ENCODE data around the gene PRMT3. TPM values are rescaled to one million over a fixed set of nuclear protein-coding genes. Genes with fewer than 3 reads are reported as not detected.
"Not testable (repeated sequence)": the region's sequence is repeated elsewhere in the genome, so short reads cannot be mapped to it uniquely, and the experiment has no call there.

Gene PRMT3
- 10 to 100 TPM; 16.9 to 18.5 (median 17.9) TPM for polyA plus RNA-seq (ENCODE audit: insufficient read length in 3 of 3)
- long read RNA-seq, donor 1, partial matches to known transcripts, result 0 of 4 reads
- long read RNA-seq, donor 1, other reads (novel, unspliced or antisense), result 0 of 4 reads
- long read RNA-seq, donor 2, partial matches to known transcripts, result 0 of 3 reads
- long read RNA-seq, donor 2, other reads (novel, unspliced or antisense), result 0 of 3 reads
- long read RNA-seq, donor 3, full-length matches to known transcripts, result 11 of 11 reads
- long read RNA-seq, donor 3, partial matches to known transcripts, result 0 of 11 reads
- long read RNA-seq, donor 3, other reads (novel, unspliced or antisense), result 0 of 11 reads
- long read RNA-seq, donor 4, full-length matches to known transcripts, result 5 of 5 reads
- long read RNA-seq, donor 4, partial matches to known transcripts, result 0 of 5 reads
- long read RNA-seq, donor 4, other reads (novel, unspliced or antisense), result 0 of 5 reads
- long read RNA-seq, donor 5, result 0 reads
- long read RNA-seq, donor 6, full-length matches to known transcripts, result 1 of 1 reads
- long read RNA-seq, donor 6, partial matches to known transcripts, result 0 of 1 reads
- long read RNA-seq, donor 6, other reads (novel, unspliced or antisense), result 0 of 1 reads
- long read RNA-seq, donor 7, partial matches to known transcripts, result 0 of 3 reads
- long read RNA-seq, donor 7, other reads (novel, unspliced or antisense), result 0 of 3 reads
- long read RNA-seq, donor 8, full-length matches to known transcripts, result 12 of 12 reads
- long read RNA-seq, donor 8, partial matches to known transcripts, result 0 of 12 reads
- long read RNA-seq, donor 8, other reads (novel, unspliced or antisense), result 0 of 12 reads
- long read RNA-seq, donor 9, full-length matches to known transcripts, result 3 of 3 reads
- long read RNA-seq, donor 9, partial matches to known transcripts, result 0 of 3 reads
- long read RNA-seq, donor 9, other reads (novel, unspliced or antisense), result 0 of 3 reads
- long read RNA-seq, donor 10, full-length matches to known transcripts, result 9 of 9 reads
- long read RNA-seq, donor 10, partial matches to known transcripts, result 0 of 9 reads
- long read RNA-seq, donor 10, other reads (novel, unspliced or antisense), result 0 of 9 reads
- long read RNA-seq, donor 11, full-length matches to known transcripts, result 4 of 4 reads
- long read RNA-seq, donor 11, partial matches to known transcripts, result 0 of 4 reads
- long read RNA-seq, donor 11, other reads (novel, unspliced or antisense), result 0 of 4 reads
- long read RNA-seq, donor 12, partial matches to known transcripts, result 0 of 2 reads
- long read RNA-seq, donor 12, other reads (novel, unspliced or antisense), result 0 of 2 reads
- long read RNA-seq, donor 13, result 0 reads
- long read RNA-seq, donor 14, full-length matches to known transcripts, result 3 of 3 reads
- long read RNA-seq, donor 14, partial matches to known transcripts, result 0 of 3 reads
- long read RNA-seq, donor 14, other reads (novel, unspliced or antisense), result 0 of 3 reads
- long read RNA-seq, donor 15, full-length matches to known transcripts, result 3 of 3 reads
- long read RNA-seq, donor 15, partial matches to known transcripts, result 0 of 3 reads
- long read RNA-seq, donor 15, other reads (novel, unspliced or antisense), result 0 of 3 reads
- long read RNA-seq, donor 16, full-length matches to known transcripts, result 21 of 21 reads
- long read RNA-seq, donor 16, partial matches to known transcripts, result 0 of 21 reads
- long read RNA-seq, donor 16, other reads (novel, unspliced or antisense), result 0 of 21 reads

DNA sequence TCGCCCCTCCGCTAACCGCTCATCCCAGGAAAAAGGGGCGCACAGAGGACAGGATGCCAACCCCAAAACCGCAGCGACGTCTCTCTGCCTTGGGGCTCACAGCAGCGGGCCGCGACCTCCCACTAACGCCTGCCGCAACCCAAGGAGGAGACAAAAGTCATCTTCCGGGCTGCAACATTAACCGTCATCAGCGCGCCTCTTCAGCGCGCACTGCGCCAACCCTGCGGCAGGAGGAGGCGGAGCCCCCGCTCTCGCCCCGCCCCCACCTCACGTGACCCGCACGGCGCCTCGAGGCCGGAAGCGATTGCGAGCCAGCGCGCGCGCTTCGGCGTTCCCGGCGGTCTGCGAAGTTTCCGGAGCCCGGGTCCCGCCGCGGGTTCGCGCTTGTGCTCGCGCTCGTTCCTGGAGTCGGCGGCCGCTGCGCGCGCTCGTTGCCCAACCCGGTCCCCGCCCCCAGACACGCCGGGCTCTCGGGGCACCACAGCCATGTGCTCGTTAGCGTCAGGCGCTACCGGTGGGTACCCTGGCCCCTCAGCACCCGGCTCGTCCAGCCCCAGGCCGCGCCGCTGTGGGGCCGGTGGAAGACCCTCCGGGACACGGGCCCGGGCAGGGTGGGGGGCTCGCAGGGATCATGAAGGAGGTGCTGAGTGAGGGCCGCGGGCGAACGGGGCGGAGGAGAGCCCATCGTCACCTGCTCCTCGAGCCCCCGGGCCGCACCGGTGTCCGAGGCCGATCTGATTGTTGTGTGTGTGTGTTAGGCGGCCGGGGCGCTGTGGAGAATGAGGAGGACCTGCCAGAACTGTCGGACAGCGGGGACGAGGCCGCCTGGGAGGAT is at the start of gene PRMT3:
PRMT3 (plus strand) TSS at position 456 of the 835 bp plus-strand sequence; CDS start at position 487, 31 bp downstream.
- peak; percentile 83 to 96 (median 91) for DNase-seq (ENCODE audit: extremely low read depth in 1 of 11, low read depth in 9 of 11, low spot score in 4 of 11)

DNA sequence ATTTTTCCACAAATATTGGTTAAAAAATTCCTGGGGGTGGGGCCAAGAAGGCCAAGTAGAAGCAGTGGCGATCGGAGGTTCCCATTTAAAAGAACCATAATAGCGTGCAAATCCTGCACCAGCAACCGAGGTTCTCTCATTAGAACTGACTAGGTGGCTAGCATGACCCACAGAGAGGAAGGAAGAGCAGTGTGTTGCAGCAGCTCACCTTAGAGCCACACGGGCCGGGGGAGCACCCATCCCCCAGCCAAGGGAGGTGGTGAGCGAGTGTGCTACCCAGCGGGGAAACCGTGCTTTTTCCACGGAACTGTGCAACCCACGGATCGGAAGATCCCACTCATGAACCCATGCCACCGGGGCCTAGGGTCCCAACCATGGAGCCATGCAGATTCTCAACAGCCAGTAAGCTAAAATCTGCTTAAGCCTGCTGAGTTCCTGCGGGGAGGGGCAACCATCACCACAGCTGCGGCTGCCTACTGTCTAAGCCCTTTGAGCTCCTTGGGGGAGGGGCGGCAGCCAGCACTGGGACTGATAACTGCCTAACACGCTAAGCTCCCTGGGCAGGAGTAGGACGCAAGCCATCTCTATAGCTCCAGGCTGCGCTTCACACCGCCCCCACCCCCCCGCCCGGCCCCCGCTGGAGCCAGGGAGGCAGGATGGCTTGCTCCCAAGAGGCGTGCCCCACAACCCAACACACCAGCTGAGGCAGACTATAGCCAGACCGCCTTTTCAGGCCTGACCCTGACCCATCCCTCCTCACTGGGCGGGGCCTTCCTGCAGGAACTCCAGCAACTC is 45.0 kb upstream of the PRMT3 start:
- DNase-seq (ENCODE audit: extremely low read depth in 1 of 11, low read depth in 9 of 11, low spot score in 4 of 11), result no peak

DNA sequence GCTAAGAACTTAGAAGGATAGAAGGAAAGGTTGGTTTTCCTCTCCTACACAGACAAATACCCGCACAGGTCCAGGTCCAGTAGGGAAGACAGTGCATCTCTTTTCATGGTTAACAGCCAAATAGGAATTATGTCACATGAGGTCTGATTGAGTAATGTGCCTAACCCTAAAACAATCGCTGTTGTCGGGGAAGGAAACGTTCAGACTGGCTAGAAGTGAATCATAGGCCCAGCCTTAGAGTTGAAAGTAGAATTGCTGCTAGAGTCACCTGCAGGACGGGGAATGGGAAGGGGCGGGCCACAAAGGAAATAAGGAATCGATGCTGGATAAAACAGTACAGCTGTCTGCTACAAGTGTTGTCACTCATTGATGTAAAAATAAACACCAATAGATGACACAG is 36.4 kb upstream of the PRMT3 start:
- DNase-seq (ENCODE audit: extremely low read depth in 1 of 11, low read depth in 9 of 11, low spot score in 4 of 11), result no peak

DNA sequence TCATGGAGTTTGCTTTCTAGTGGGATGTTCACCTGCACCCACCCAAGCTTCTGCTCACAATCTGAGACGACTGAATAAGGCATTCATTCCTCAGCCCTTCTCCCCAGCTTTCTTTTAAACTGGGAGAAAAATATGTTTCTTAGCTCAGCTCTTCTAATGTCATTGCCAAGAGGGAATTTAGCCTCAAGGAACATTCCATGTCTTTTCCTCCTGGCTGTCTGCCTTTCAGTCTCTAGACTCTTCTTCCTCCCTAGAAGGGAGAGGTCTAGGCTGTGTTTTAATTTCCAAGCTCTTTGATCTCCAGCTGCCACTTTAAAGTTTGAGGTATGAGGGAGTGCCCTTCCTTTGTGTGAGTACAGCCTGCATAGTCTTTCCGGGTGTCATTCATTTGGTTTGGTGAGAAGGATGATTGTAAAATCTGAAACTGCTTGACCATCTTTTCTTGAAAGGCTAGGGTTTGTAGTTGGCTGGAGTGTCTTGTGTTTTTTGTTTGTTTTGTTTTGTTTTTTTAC is 35.7 kb upstream of the PRMT3 start:
- no peak for DNase-seq (ENCODE audit: extremely low read depth in 1 of 11, low read depth in 9 of 11, low spot score in 4 of 11)

DNA sequence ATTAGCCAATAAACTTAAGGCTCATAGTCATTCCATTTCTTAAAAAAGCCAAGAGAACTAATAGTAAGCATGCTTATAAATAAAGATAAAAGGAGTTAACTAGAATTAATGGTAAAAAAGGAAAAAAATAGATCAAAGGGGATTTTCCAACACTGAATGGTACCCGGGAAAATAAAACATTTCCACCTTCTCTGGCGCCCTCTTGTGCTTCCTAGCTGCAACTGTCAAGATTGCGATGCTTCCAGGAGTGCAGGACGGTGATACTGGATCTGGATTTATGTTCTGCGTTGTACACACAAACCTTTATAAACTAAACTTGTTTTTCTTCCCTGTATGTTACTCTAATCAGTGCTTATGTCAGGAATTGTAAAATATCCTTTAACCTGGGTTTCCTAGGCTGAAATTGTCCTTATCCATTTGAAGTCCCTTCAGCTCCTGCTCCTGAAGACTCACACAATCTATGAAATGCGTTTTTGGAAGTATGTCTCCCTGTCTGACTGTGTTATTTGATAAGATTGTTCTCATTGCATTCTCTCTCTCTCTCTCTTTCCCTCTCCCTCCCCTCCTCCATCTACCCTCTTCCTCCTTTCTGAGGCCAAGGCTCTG is 33.6 kb upstream of the PRMT3 start:
- peak in 2 of 11 donors; percentile 19 to 35 for DNase-seq (ENCODE audit: extremely low read depth in 1 of 11, low read depth in 9 of 11, low spot score in 4 of 11)

DNA sequence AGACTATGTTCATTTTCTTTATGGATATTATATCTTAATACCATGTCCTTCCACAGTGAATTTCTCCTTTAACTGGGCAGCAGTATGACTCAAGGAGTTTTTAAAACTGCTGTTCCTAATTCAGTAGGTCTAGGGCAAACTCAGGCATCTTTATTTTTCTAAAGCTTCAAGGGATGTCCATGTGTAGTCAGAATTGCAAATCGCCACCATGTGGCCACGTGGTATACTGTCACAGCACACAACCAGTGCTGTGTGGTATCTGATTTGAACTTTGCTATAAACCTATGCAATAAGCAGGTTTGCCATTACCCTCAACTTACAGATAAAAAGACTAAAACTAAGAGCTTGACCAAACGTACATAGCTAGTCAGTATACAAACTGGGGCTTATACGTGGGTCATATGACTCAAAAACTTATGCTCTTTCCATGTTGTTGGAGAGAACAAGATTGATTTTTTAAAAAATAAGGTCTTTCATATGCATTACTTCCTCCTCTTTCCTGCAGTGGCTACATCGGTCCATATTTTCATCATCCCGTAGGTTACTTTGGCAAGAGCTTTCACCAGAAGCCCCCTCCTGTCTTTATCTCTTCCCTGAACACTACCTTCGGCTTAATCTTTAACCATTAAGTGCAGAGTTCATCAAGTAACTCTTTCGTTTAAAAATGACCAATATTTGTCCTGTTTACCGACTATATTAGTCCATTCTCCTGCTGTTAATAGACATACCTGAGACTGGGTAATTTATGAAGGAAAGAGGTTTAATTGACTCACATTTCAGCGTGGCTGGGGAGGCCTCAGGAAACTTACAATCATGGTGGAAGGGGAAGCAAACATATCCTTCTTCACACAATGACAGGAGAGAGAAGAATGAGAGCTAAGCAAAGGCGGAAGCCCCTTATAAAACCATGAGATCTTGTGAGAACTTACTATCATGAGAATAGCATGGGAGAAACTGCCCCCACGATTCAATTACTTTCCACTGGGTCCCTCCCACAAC is 32.0 kb upstream of the PRMT3 start:
- DNase-seq (ENCODE audit: extremely low read depth in 1 of 11, low read depth in 9 of 11, low spot score in 4 of 11), result no peak

DNA sequence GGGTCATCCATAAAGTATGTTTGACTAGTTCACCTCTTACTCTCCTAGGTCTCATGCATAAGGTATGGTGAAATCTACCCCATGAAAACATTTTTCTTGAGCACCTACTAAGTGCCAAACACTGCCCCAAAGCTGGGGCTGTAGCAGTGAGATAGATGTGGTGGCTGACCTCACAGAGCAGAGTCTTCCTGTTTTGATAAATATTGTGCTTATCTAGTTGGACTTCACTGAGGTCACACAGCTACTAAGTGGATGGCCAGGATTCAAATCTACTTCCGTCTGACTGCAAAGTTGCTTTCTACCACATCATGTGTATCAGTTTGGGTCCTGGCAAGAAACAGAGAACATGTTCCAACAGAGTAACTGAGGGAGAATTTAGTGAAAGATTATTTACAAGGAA is 30.4 kb upstream of the PRMT3 start:
- DNase-seq (ENCODE audit: extremely low read depth in 1 of 11, low read depth in 9 of 11, low spot score in 4 of 11), result no peak

DNA sequence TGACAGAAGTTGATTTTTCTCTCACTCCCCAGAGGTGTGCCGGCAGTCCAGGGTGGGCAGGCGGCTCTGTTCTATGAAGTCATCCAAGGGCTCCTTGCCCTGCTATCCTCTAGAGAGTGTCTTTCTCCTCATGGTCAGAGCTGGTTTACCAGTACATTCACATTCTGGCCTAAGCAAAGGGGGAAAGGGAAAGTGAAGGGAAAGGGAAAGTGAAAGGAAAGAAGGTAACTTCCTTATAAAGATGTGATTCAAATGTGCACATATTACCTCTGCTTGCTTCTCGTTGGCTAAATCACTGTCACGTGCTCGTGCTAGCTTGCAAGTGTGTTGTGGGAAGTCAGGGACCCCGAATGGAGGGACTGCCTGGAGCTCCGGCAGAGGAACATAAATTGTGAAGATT is 26.9 kb upstream of the PRMT3 start:
- DNase-seq (ENCODE audit: extremely low read depth in 1 of 11, low read depth in 9 of 11, low spot score in 4 of 11), result no peak

DNA sequence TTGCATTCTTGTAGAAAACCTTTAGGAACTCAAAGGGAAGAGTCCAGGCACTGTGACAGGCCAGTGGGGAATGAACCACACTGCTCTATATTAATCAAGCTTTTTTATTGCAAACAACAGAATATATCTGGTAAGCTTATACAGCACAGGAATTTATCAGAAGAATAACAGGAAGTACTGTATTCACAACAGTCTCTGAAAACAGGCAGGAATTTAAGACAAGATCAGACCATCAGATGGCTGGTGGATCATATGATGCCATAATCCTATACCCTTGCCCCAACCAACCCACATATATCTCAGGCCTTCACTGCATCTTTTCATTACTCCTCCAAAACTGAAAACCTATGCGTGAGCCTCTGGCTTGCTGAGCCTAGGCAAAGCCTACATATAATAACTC is 25.0 kb upstream of the PRMT3 start:
- DNase-seq (ENCODE audit: extremely low read depth in 1 of 11, low read depth in 9 of 11, low spot score in 4 of 11), result no peak

DNA sequence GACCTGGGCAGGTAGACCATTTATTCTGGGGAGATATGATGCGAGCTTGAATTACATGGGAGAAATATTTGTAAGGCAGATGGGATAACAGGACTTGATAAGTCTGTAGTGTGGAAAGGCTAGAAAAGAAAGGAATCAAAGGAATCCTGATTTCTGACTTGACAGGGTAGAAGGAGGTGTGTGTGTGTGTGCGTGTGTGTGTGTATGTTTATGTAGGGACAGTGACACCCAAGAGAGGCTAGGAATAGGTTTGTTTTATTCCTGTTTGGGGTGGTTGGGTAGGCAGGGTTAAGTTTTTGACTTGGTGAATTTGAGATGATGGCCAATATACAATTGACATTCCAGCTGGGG is 24.4 kb upstream of the PRMT3 start:
- no peak for DNase-seq (ENCODE audit: extremely low read depth in 1 of 11, low read depth in 9 of 11, low spot score in 4 of 11)

DNA sequence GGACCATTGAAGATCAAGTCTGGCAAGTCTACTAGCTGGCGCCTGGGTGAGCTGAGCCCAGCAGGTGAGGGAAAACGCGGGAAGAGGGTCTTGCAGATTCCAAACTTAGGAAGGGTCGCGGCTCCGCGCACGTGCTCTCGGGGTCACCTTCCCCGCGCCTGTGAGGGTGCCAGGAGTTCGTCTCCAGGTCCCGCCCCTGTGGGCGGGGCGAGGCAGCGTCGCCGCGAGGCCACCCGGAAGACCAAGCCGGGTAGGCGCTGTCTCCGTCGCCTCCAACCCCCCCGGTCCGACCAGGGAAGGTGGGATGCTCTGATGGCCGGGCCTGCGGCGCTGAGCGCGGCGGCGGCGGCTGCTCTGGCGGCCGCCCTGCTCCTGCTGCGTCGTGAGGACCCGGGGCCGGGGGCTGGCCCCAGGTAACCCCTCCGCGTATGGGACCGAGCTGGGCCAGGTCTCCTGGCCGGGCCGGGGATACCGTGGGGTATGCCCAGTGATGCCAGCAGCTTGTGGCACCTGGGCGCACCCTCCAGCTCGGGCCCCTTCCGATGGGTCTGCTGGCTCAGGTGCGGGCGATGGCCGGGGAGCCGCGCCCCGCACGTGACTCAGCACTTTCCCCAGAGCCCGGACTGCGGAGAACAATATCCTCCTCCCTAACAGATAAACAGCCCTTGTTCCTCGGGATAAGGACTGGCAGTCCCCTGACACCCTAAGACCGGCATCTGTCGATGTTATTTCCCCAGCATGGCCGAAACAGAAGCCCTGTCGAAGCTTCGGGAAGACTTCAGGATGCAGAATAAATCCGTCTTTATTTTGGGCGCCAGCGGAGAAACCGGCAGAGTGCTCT is 23.8 kb upstream of the PRMT3 start, which contains the start of gene HTATIP2:
HTATIP2 (plus strand) TSS at position 215 of the 841 bp plus-strand sequence; CDS start at position 739, 524 bp downstream.
- DNase-seq (ENCODE audit: extremely low read depth in 1 of 11, low read depth in 9 of 11, low spot score in 4 of 11), result no peak

DNA sequence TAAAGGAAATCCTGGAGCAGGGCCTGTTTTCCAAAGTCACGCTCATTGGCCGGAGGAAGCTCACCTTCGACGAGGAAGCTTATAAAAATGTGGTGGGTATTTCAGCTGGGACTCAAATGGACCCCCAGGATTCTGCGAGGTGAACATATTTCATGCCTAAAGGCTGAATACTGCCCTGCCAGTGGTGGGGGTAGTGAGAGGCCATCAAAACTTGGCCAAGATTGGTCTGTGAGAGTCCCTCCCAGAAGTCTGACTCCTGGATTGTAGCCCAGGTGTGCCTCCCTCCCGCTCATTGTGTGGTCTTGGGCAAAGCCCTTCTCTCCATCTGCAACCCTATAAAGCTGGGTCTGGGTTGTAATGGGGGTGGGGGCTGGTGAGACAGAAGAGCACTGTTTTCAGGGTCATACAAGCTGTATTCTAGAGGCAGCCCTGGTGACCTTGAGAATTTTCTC is 23.1 kb upstream of the PRMT3 start:
- no peak for DNase-seq (ENCODE audit: extremely low read depth in 1 of 11, low read depth in 9 of 11, low spot score in 4 of 11)

DNA sequence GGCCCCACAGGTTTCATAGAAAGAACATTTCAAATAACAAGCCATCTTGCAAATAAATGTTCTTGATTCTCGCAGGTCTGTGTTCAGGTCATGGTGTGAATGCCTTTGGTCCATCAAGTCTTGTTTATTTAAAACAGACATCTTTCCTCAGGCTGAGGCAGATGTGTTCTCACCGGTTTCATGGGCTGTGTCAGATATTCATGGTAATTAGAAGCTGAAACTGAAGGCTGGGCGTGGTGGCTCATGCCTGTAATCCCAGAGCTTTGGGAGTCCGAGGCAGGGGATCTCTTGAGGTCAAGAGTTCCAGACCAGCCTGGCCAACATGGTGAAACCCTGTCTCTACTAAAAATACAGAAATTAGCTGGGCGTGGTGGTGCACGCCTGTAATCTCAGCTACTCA is 22.1 kb upstream of the PRMT3 start:
- not testable (repeated sequence) for DNase-seq (ENCODE audit: extremely low read depth in 1 of 11, low read depth in 9 of 11, low spot score in 4 of 11)

DNA sequence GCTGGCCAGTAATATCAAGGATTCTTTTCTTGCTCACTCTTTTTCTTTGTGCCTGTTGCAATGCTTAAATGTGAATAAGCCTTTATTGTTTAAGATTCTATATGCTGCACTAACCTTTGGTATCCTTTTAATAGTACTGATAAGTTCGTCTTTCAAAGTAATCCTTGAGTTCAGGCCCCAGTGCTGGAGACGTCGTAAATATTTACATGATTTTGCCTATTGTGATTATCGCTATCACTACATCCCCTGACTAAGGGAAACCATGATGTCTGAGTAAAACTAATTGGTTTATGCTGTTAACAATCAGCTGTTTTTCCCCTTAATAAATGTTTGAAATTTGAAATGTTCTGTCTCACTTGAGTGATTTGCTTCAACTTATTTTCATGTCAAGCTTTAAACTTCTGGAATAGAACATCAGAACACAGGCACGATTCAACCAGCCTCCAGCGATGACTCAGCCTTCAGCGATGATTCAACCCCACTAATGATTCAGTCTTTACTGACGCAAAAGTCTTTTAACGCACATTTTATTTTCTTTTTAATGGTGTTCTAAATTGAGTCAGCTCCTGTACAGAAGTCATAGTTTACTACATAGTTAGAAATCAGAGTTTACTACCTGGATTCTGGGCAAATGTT is 20.1 kb upstream of the PRMT3 start:
- no peak for DNase-seq (ENCODE audit: extremely low read depth in 1 of 11, low read depth in 9 of 11, low spot score in 4 of 11)
